Activated naive CD4-positive, alpha-beta T cell treated with anti-CD3 and anti-CD28 coated beads, Interleukin-2, amount 50 U/mL, for 16 hours (primary cell): ENCODE data around the gene ELL2.
A peak's percentile ranks its signal among the peaks of the same experiment; 100 is the strongest.

Experiments
- DNase-seq: peaks from one replicate; pipeline ENCODE4 v3.0.0-alpha.2; 2020

ELL2 gene

GRCh38 chr5:95983080-95983479 is 21.4 kb upstream of the ELL2 start:
- no peak for DNase-seq

- no peak for DNase-seq
Observed at GRCh38 chr5:95976606-95977005, 15.0 kb upstream of the ELL2 start.

GRCh38 chr5:95975703-95976102 is 14.1 kb upstream of the ELL2 start:
- DNase-seq = no peak

- DNase-seq = no peak
Observed at GRCh38 chr5:95973793-95974325, 12.2 kb upstream of the ELL2 start.

GRCh38 chr5:95972196-95972595 is 10.5 kb upstream of the ELL2 start:
- no peak for DNase-seq

GRCh38 chr5:95970359-95970704 is 8.7 kb upstream of the ELL2 start:
- DNase-seq = no peak

- no peak for DNase-seq
Observed at GRCh38 chr5:95969651-95970358, 8.2 kb upstream of the ELL2 start.

- DNase-seq = no peak
Observed at GRCh38 chr5:95969055-95969454, 7.4 kb upstream of the ELL2 start.

GRCh38 chr5:95967236-95967635 is 5.6 kb upstream of the ELL2 start:
- DNase-seq = no peak

- DNase-seq = no peak
Observed at GRCh38 chr5:95966005-95966404, 4.4 kb upstream of the ELL2 start.

- DNase-seq = no peak
Observed at GRCh38 chr5:95963650-95964410, 2.2 kb upstream of the ELL2 start.

- DNase-seq = no peak
Observed at GRCh38 chr5:95962785-95963184, 1.1 kb upstream of the ELL2 start.

- DNase-seq = no peak
Observed at GRCh38 chr5:95962475-95962773, 773 bp upstream of the ELL2 start.

GRCh38 chr5:95960667-95961616 is 709 bp downstream of the ELL2 start:
- DNase-seq = peak; percentile 79

- no peak for DNase-seq
Observed at GRCh38 chr5:95959888-95960666, 1.6 kb downstream of the ELL2 start.

- DNase-seq = no peak
Observed at GRCh38 chr5:95959051-95959887, 2.4 kb downstream of the ELL2 start.

- DNase-seq = no peak
Observed at GRCh38 chr5:95958310-95959014, 3.2 kb downstream of the ELL2 start.

GRCh38 chr5:95957561-95958203 is 4.0 kb downstream of the ELL2 start:
- DNase-seq = no peak

GRCh38 chr5:95956900-95957293 is 4.8 kb downstream of the ELL2 start:
- no peak for DNase-seq
